RCC 7860 (cell line): ENCODE results near the gene TARS1.

Source experiments
- DNase-seq: peaks from one replicate; pipeline ENCODE4 v3.0.0-alpha.2; 2015; ENCODE audit warnings: low spot score
- FAIRE-seq: peaks from 2 replicates; lab custom pipeline; 2012; peaks lifted over from hg19 to GRCh38; lab: Jason Lieb, UNC

TARS1 gene

DNA sequence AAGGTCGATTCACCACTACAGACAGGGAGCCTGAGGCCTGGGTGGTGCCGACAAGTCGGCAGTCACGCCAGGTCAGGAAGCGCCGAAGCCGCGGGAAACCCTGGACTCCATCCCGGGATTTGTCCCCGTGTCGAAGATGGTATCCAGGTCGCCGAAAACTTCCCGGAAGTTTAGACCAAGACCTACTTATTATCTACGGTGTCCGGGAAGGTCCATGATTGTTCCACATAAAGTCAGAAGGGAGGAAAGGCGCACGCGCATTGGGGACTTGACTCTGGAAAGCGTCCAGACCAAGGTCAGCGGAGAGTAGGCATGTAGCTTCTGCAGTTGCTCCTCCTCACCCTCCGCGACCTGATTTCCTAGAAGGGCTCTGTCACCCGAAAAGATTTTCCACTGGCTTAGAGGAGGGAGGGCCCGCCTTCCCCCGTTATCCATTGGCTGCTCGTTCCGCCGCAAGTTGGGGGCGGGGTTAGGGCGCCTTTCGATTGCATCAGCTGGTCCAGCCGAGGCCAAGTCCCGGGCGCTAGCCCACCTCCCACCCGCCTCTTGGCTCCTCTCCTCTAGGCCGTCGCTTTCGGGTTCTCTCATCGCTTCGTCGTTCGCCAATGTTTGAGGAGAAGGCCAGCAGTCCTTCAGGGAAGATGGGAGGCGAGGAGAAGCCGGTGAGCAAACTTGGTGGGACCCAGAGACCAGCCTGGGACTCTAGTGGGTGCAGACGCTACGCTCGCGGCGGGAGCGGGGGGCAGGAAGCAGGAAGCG, at the start of gene TARS1:
TSS of gene TARS1 (plus strand) at position 484 of the 759 bp plus-strand sequence. CDS start at position 606, 122 bp downstream.
- DNase-seq (peak; percentile 100), FAIRE-seq (peak; percentile 97)

DNA sequence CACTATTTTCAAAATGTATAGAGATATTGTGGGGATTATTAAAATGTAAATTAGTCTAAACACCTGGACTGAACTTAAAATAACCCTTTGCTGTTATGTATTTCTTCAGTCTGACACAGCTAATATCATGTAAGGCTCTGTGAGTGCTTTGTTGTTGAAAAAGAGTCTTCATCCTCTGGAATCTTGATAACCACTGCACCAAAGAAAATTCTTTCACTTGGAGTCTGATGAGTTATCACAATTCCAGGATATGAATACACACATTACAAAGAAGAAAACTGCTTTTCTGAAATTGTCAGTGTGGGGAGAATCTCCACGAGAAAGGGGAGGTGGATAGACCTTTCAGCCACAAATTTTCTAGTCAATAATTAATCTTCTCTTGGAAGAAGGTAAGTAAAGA, 42.3 kb upstream of the TARS1 start:
- DNase-seq, result no peak
- FAIRE-seq, result no peak

DNA sequence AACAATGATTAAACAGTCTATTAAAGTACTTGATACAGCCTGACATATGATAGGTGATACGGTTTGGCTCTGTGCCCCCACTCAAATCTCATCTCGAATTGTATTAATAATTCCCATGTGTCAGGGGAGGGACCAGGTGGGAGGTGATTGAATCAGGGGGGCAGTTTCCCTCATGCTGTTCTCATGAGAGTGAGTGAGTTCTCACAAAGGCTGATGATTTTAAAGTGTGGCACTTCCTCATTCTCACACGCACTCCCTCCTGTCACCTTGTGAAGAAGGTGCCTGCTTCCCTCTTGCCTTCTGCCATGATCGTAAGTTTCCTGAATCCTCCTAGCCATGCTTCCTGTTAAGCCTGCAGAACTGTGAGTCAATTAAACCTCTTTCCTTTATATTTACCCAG, 40.1 kb upstream of the TARS1 start:
- DNase-seq, result no peak

DNA sequence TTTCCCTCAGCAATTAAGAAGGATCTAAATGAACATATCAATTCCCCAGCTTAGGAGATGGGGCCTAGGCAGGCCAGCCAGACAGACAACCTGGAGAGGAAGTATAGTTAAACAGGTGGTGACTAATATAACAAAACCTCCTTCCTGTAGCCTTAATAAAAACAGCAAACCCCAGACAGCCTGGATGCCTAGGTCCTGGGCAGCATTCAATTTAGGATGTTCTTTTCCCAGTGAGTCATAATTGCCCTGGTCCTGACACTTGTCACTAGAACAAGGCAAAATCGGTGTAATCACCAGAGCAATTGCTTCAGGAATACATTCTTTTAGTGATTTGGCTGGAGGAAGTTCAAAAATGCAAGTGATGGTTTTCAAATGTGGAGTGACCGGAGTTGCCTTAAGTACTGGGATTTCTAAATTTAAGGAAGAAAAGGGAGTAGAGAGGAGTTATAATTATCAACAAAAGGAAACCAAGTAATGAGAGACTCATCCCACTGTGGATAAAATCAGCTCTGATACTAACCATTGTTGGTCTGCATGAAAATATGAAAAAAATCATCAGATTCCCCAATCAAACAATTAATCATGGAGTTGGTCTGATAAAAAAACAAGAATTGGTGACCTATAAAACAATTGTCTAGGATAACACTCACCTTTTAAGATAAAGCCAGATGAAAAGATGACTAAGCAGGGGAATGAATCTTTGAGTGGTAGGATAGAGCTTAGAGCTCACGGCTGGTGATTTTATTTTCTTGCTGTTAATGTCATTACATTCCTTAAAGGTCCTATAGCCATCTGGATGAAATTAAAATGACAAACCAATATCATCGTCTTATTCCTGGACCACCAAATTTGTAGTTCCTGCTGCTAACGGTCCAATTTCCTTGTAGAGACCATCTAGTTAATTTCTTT, 39.0 kb upstream of the TARS1 start:
- DNase-seq (peak; percentile 81), FAIRE-seq (peak; percentile 92)

More for the DNA sequence above, 40.1 kb upstream of the TARS1 start:
- FAIRE-seq, result no peak

DNA sequence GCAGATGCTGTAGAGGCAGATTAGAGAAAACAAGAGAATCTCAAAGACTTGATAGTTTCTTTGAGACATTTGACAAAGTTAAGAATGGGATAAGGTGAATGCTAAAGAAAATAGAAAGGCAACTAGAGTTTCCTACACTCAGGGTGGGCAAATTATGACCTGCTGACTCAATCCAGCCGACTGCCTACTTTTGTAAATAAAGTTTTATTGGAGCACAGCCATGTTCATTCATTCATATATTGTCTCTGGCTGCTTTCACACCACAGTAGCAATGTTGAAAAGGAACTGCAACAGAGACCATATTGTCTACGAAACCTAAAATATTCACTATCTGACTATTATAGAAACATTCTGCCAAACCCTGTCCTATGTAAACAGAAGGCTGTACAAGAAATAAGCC, 37.6 kb upstream of the TARS1 start:
- no peak for FAIRE-seq
- DNase-seq, result no peak

DNA sequence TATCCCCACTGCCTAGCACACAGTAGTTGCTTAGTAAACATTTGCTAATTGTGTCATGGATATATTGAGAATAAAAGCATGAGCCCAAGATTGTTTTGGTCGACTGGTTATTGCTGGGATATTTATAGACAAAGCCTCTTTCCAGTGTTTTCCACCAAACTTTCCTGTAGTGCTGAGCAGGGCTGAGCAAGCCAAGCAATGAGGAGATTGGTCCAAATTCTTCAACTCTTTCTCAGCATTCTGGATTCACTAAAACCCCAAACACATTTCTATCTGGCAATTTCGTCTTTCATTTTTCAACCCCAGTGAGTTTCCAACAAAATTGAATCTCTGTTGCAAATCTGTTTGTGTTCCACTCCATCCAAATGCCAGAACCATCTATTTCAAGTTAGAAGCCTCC, 31.9 kb upstream of the TARS1 start:
- FAIRE-seq (no peak), DNase-seq (no peak)

DNA sequence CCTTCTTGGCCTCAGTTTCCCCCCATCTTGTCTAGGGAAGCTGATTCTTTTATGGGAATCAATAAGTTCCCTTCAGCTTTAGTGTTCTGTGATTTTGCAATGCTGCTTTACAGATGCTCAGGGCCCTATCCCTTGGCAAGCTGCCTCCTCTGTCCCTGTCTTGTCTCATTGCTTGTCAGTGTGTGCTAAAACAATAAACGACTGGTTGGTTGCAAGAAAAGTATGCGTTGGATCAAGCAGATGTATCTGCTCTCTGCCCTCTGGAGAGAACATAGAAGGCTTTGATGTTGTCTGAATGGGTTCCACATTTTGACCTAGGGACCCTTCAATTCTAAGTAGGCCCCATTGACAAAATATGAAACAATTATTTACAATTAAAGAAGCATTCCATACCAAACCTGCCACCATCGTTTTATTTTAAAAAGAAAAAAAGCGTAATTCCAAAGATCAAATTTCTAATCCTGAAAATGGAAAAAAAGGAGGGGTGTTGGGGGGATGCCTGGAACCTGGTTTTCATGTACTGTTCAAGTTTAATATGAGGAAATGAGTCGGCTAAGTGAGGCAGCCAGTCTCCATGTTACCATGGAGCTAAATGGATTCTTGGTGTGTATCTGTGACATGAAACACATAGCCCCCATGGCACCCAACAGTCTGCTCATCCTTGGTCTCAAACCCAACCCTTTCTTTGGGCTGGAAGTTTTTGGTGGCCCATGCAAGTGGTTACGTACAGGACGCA, 31.2 kb upstream of the TARS1 start:
- DNase-seq (no peak), FAIRE-seq (no peak)

DNA sequence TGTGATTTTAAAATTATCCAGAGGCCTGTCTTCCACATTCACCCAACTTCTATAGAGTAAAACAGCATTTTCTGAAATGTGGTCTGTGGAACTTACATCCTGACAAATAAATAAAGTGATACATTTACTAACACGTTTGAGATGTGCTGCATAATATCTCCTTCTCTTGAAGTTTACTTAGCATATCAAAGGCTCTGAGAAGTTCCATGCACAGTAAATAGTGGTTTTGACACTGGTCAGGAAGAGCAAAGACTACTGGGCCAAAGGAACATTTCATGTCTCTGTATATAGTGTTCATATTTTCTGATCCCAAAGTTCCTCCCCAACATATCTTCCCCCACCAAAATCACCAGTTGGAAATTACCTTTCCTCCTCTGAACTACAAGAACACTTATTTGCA, 30.5 kb upstream of the TARS1 start:
- FAIRE-seq, result no peak
- DNase-seq, result no peak

DNA sequence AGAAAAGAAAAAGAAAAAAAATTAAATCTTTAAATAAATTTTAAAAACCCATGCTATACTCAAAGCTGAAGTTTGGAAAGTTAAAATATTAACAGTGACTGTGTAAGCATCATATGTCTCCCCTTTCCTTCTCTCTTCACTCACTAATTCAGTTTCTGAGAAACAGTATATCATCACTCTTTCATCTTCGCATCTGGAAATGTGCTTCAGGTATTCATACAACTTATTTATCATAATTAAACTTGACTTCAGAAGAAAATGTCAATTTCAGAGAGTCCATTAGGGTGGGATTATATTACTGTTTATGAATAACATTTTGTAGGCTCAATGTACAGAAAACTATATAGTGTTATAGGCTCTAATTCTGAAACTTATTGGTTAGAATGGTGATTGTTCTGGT, 29.3 kb upstream of the TARS1 start:
- FAIRE-seq, result no peak

DNA sequence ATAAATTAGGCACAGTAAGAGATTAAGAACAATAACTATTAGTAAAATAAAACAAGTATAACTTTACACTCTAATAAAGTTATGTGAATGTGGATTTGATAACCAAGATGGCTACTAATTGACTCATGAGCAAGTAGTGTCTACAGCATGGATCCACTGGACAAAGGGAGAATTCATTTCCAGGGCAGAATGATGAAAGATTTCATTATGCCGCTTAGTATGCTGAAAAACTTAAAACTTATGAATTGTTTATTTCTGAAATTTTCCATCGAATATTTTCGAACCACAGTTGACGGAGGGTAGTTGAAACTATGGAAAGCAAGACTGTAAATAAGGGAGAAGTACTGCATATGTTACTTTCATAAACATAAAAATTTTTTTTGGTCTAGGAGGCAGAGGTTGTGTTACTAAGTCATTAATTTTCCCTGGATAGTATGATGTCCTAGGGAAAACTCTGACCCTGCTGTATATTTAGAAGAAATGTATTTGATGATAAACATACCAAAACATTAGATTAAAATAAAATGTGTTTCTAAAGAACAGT, 24.9 kb upstream of the TARS1 start:
- DNase-seq (no peak), FAIRE-seq (peak; percentile 5)

More for the DNA sequence above, 29.3 kb upstream of the TARS1 start:
- DNase-seq, result no peak

DNA sequence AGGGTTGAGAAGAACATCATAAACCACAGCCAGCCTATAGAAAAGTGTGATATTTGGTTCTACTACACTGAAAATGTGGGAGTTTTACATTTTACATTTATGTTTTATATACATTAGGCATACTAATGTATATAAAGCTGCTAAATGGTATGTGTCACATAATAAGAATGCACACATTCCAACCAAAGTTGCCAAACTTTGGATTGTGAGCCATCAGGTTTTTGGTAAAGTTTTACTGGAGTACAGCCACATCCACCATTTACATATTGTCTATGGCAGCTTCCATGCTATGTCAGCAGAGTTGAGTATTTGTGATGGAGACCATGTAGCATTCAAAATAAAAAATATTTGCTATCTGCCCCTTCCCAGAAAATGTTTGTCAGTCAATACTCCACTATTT, 23.1 kb upstream of the TARS1 start:
- DNase-seq (no peak), FAIRE-seq (no peak)

DNA sequence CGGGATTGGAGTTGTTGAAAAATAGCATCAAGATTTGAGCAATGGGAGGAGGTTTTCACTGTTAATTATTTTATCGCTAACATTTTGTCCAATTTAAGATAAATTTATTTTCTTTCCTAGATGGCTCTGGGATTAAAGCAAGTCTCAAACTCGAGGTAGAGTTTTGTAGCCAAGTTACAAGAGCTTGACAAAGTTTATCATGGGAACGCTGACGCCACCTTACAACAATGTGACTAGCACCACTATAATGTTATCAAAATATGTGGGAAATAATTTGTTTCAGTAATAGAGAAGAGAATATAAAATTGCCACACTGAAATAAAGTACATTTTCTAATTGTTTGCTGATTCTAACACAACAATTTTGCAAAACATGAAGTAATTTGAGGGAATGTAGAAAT, 19.8 kb upstream of the TARS1 start:
- DNase-seq, result no peak
- no peak for FAIRE-seq

DNA sequence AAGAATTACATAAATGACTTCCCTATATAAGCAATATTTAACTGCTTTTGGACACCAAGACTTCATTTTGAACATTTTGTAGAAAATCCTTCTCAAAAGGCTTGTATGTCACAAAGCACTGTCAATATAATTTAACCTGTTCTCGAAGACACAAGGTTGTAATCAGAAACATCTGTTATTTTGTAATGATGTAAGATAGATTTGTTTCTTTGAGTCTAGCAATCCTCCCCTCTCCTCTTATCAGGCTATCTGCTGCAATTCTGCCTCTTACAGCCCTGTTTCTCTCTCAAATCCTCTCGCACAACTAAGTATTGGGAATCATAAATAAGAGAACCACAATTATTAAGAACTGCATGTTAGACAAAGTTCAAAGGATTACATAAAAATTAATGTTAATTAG, 18.6 kb upstream of the TARS1 start:
- no peak for DNase-seq
- FAIRE-seq, result peak; percentile 20

DNA sequence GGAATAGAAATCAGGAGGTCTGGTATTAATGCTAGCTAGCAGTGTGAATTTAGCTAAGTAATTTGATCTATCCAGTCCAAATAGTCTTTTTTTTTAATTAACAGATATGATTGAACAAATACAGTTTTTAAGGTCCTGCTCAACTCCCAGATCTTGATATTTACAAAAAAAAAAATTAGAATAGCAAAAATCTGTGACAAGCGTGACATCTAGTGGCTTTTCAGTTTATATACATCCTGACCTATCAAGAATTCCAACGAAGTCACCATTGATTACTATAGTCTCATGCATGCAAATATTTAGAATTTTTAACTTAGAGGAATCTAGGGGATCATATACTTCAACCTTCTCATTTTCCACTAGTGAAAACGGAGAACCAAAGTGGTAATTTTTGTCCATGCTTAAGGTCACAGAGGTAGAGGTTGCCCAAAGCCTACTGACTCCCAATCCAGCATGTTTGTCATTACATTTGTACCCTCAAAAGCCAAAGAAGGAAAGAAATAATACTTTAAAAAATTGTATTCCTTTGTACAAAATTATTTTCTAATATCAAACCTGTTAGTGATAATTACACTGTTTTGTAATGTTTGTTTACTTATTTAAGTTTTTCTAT, 17.6 kb upstream of the TARS1 start:
- DNase-seq, result peak; percentile 56
- FAIRE-seq, result peak; percentile 93

DNA sequence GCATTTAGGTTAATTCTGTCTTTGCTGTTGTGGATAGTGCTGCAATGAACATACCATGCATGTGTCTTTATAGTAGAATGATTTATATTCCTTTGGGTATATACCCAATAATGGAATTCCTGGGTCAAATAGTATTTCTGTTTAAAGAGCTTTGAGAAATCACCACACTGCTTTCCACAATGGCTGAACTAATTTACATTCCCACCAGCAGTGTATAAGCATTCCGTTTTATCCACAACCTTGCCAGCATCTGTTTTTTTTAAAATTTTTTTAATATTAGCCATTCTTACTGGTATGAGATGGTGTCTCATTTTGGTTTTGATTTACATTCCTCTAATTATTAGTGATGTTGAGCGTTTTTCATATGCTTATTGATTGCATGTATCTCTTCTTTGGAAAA, 15.5 kb upstream of the TARS1 start:
- DNase-seq, result no peak
- no peak for FAIRE-seq

DNA sequence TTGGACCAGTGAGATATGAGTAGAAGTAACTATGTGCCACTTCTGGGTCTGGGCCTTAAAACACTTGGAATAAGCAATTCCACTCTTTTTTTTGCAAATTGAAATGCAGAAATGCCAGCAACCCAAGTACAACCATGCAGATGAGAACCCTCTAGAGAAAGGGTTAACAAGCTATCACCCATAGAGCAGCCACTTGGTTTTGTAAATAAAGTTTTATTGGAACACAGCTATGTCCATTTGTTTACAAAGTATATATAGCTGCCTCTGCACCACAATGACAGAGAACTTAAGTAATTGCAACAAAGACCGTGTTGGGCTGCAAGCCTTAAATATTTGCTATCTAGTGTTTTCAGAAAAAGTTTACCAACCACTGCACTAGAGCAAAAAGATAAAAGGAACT, 9.8 kb upstream of the TARS1 start:
- DNase-seq (no peak), FAIRE-seq (no peak)

DNA sequence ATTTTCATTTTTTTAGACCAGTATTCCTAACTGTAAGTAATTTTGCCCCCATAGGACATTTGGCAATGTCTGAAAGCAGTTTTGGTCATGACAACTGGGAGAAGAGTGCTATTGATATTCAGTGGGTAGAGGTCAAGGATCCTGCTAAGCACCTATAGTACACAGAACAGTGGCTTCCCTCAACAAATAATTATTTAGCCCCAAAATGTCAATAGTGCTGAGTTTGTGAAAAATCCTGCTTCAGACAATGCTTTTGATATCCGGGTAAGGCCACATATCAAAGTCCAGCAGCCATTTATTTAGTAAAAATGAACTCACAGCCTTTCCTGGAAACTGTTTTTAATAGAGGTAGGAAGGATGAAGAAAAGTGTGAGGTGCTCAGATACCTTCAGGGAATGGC, 8.1 kb upstream of the TARS1 start:
- FAIRE-seq (no peak), DNase-seq (no peak)

DNA sequence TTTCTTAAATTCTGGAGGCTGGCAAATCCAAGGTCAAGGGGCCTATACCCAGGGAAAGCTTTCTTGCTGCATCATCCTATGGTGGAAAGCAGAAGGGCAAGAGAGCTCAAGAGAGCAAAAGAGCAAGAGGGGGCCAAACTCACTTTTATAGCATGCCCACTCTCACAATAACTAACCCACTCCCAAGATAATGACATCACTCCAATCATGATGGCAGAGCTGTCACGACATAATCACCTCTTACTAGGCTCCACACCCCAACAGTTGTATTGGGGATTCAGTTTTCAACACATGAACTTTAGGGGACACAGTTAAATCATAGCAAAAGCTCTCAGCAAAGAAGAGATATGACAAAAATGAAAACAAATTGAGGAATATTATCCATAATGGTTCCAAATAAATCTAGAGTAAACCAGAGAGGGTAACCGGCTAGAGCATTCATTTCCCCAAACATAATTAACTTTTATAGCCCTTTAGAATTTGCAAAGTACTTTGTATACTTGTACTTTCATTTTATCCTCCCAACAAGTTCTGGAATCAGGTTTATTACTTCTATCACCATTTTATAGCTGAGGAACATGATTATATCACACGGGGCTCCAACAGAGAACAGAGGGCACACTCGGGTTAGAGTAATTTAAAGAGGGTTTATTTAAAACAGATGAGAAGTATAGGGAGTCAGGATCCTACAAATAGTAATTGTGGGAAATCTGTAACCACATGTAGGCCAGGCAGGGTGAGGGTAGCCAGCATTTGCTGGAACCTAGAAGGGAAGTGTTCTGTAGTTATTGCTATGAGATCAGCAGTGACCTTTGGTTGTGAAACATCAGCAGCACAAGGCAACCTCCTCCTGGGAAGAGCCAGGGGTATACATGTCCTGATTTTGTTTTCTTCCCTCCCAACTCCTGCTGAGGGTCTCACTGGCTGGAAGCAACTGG, 7.2 kb upstream of the TARS1 start:
- no peak for FAIRE-seq

DNA sequence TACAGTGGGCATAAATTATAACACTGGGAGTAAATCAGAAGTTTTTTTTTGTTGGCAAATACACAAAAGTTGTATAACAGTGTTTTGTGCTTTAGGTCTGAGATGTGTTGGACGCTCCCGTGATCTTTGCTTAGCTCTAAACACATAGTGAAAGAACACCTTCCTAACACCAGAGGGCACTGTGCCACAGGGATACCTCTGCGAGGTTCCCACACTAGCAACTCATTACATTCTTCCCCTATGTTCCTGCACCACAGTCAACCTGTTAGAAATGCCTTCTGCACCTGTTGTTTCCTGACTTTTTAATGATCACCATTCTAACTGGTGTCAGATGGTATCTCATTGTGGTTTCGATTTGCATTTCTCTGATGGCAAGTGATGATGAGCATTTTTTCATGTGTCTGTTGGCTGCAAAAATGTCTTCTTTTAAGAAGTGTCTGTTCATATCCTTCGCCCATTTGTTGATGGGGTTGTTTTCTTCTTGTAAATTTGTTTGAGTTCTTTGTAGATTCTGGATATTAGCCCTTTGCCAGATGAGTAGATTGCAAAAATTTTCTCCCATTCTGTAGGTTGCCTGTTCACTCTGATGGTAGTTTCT, 4.8 kb upstream of the TARS1 start:
- FAIRE-seq (peak; percentile 69), DNase-seq (peak; percentile 70)

More for the DNA sequence above, 7.2 kb upstream of the TARS1 start:
- DNase-seq, result no peak
